Measurements from ENCODE around the gene BCL6B. TPM values are rescaled to one million over a fixed set of nuclear protein-coding genes. Genes with fewer than 3 reads are reported as not detected.
"Not testable (repeated sequence)": the region's sequence is repeated elsewhere in the genome, so short reads cannot be mapped to it uniquely, and the experiment has no call there.

Gene BCL6B
- total and polyA plus RNA-seq, 11 donors = 5.9 to 32.8 (median 10.6) TPM

DNA sequence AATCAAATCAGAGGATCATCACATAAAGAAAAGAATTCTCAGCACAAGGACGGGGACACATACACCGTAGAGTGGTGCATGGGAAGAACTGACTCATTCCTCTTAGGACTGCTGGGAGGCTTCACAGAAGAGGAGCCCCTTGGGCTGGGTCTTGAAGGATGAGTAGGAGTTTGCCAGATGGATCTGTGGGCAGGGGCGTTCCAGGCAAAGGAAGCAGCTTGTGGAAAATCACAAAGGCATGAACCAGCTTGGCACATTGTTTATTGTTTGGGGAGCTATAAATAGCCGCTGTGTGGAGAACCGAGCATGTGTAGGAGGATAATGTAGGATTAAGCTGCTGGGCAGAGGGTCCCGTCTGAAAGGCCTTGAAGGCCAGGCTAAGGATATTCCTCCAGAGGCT, 26.1 kb downstream of the BCL6B start:
- 69 to 76% (median 74%) methylated on average over 6 of the region's 6 CpGs for WGBS, 4 donors
- Histone ChIP-seq H3K4me1 (peaks cover 0 to 19% (median 13%) of the 10 kb centered on the region in 12 donors), H3K4me3 (no peak overlapping the region), H3K27me3 (peaks cover 0 to 22% (median 9%) of the 10 kb centered on the region in 9 donors), H3K36me3 (no peaks in the 10 kb centered on the region), H3K27ac (no peak overlapping the region), H3K9me3 (no peaks in the 10 kb centered on the region)
- DNase-seq (no peak), ATAC-seq (no peak)
- intact Hi-C loops (cut with DNase I) = loop anchor here in 4 of 10 donors (2.0 to 10.0 kb wide), 4 partner anchors 88 to 253 kb away; partner anchors contain the start of gene YBX2 (in 1 of the 4)
- TF ChIP-seq POLR2A (IDR thresholded peaks at IDR 0.05) = no peak
- TF ChIP-seq, protein P1, sequence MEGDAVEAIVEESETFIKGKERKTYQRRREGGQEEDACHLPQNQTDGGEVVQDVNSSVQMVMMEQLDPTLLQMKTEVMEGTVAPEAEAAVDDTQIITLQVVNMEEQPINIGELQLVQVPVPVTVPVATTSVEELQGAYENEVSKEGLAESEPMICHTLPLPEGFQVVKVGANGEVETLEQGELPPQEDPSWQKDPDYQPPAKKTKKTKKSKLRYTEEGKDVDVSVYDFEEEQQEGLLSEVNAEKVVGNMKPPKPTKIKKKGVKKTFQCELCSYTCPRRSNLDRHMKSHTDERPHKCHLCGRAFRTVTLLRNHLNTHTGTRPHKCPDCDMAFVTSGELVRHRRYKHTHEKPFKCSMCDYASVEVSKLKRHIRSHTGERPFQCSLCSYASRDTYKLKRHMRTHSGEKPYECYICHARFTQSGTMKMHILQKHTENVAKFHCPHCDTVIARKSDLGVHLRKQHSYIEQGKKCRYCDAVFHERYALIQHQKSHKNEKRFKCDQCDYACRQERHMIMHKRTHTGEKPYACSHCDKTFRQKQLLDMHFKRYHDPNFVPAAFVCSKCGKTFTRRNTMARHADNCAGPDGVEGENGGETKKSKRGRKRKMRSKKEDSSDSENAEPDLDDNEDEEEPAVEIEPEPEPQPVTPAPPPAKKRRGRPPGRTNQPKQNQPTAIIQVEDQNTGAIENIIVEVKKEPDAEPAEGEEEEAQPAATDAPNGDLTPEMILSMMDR (IDR thresholded peaks at IDR 0.05) = no peak

DNA sequence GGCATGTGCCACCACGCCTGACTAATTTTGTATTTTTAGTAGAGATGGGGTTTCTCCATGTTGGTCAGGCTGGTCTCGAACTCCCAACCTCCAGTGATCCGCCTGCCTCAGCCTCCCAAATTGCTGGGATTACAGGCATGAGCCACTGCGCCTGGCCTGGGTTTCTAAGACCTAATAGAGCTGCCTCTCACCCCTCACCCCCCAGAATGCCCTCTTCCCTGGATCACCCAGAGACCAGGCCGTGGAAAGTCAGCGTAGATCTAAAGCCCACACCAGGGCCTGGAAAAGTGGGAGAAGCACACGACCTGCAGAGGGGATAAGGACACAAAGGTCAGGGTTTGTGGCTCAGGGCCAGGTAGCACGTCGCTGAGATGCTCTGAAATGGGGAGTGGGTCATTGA, 27.7 kb downstream of the BCL6B start:
- not testable (repeated sequence) for H3K36me3 ChIP-seq, ATAC-seq, H3K4me3 ChIP-seq, H3K9me3 ChIP-seq, DNase-seq, H3K27ac ChIP-seq
- Histone ChIP-seq H3K4me1 (peaks cover 0 to 17% (median 11%) of the 10 kb centered on the region in 12 donors), H3K27me3 (peaks cover 0 to 17% (median 0%) of the 10 kb centered on the region in 9 donors)
- WGBS, 4 donors = 81 to 84% (median 83%) methylated on average over 9 of the region's 9 CpGs
- intact Hi-C loops (cut with DNase I) = loop anchor here in 5 of 10 donors (2.0 to 5.0 kb wide), 3 partner anchors 126 to 297 kb away; partner anchors contain the start of gene ASGR1 (in 2 of the 5)

DNA sequence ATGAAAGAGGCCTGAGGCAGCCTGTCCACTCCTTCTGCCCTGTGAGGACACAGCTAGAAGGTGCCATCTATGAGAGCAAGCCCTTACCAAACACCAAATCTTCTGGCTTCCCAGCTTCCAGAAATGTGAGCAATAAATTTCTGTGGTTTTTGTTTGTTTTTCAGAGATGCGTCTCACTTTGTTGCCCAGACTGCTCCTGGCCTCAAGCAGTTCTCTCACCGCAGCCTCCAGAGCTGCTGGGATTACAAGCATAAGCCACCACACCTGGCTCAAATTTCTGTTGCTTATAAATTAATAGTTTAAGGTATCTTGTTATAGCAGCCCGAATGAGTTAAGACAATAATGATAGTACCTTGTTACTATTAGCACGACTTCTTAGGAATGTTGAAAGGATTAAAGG, 33.5 kb downstream of the BCL6B start:
- Histone ChIP-seq H3K9me3 (no peaks in the 10 kb centered on the region), H3K27ac (no peak overlapping the region), H3K4me1 (no peaks in the 10 kb centered on the region), H3K27me3 (peaks cover 0 to 7% (median 0%) of the 10 kb centered on the region in 9 donors), H3K36me3 (no peaks in the 10 kb centered on the region), H3K4me3 (no peak overlapping the region)
- WGBS, 4 donors = 93 to 97% (median 95%) methylated on average over 4 of the region's 4 CpGs
- ATAC-seq (no peak), DNase-seq (no peak)
- TF ChIP-seq, protein P1 (IDR thresholded peaks at IDR 0.05) = no peak
- TF ChIP-seq POLR2A (IDR thresholded peaks at IDR 0.05) = no peak
- intact Hi-C loops (cut with DNase I) = no loop called here

DNA sequence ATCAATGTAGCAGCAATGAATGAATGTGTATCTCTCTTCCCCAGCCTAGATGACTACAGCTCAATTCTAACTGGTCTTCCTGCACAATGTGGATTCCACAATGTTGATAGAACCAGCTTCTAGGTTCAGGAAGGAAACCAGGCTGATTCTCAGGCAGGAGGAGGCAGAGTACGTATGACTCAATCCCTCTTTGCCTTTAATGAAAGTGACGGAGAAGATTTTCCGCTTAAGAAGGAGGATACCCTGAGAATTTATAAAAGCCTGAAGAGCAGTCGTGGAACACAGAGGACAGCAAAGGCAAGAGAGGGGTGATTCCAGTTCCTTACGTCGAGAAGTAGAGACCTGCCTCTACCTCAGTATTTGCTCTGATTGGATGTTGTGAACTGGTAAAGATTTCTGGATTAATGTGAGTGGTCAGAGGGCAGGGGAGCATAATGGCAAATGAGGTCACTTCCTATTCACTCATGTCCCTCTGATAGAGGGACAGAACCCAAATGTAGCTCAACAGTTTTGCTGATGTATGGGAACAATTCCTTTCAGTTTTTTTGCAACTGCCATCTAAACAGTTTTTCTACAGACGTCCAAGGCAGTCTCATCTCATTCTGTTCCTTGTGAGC, 36.1 kb downstream of the BCL6B start:
- intact Hi-C loops (cut with DNase I) = no loop called here
- no peak for ATAC-seq
- Histone ChIP-seq H3K27me3 (peaks cover 0 to 13% (median 0%) of the 10 kb centered on the region in 9 donors), H3K27ac (no peak overlapping the region), H3K9me3 (no peaks in the 10 kb centered on the region), H3K36me3 (no peaks in the 10 kb centered on the region), H3K4me3 (no peak overlapping the region), H3K4me1 (no peaks in the 10 kb centered on the region)
- WGBS, 4 donors = 47 to 65% (median 53%) methylated on average over 7 of the region's 7 CpGs
- no peak for TF ChIP-seq POLR2A (IDR thresholded peaks at IDR 0.05)
- TF ChIP-seq, protein P1 (IDR thresholded peaks at IDR 0.05) = no peak
- DNase-seq = no peak

All from heart left ventricle (tissue), 16 donors.